T-cell (primary cell): ENCODE measurements around the gene AKAP12. TPM values are rescaled to one million over a fixed set of nuclear protein-coding genes. Genes with fewer than 3 reads are reported as not detected.

Experiments used
- ATAC-seq, 4 experiments: fragments of 200-7000 bp in 3 of 4; fragments of 150-1000 bp in 1 of 4; cut with Tn5 transposase; replicated peaks in 1 of 4; 1 replicate in 3 of 4; 2 replicates in 1 of 4; pipeline ENCODE4 v1.10.0; 2021; ENCODE audit warnings: moderate library complexity in 3 of 4, mild to moderate bottlenecking in 2 of 4, moderate number of reproducible peaks in 1 of 4
- CTCF ChIA-PET, 2 donors: fragments of 300-600 bp; sonication (Branson Sonifier 250); formaldehyde crosslinking; loops; one replicate each; lab custom pipeline; 2022; ENCODE audit warnings: antibody characterized with exemption in 2 of 2; lab: Charles Lee
- POLR2A ChIA-PET, 2 donors: fragments of 300-600 bp; sonication (Branson Sonifier 250); formaldehyde crosslinking; loops; one replicate each; lab custom pipeline; 2022; ENCODE audit warnings: antibody characterized with exemption in 2 of 2; lab: Charles Lee
- DNase-seq, 35 experiments: peaks; one replicate each; pipeline versions ENCODE4 v3.0.0 to v3.0.0-alpha.2; 2013 to 2023
- H3K27ac ChIP-seq: one replicate; pipeline ENCODE4 v1.5.1; 2013; ENCODE audit warnings: low read length
- H3K27me3 ChIP-seq, 2 experiments: replicated peaks in 1 of 2; 1 replicate in 1 of 2; 2 replicates in 1 of 2; pipeline versions ENCODE4 v1.6.1 to v1.7.0; 2013; ENCODE audit warnings: low read length in 1 of 2, mixed read lengths in 1 of 2; ENCODE audit not compliant: control insufficient read depth in 2 of 2, insufficient read depth in 2 of 2; ENCODE audit errors: extremely low read depth in 1 of 2
- H3K36me3 ChIP-seq, 2 donors: 1 replicate in 1 of 2; 2 replicates in 1 of 2; pipeline versions ENCODE4 v1.6.1 to v1.7.0; 2013; ENCODE audit warnings: low read length in 1 of 2; ENCODE audit not compliant: control insufficient read depth in 2 of 2, insufficient read depth in 1 of 2; ENCODE audit errors: extremely low read depth in 1 of 2
- H3K4me1 ChIP-seq, 2 experiments: 1 replicate in 1 of 2; 2 replicates in 1 of 2; pipeline versions ENCODE4 v1.6.1 to v1.7.0; 2013; ENCODE audit warnings: low read length in 2 of 2, mixed read lengths in 1 of 2; ENCODE audit not compliant: insufficient read depth in 2 of 2, control insufficient read depth in 1 of 2; ENCODE audit errors: extremely low read depth in 1 of 2
- H3K4me3 ChIP-seq, 2 donors: 1 replicate in 1 of 2; 2 replicates in 1 of 2; pipeline versions ENCODE4 v1.5.1 to v1.7.0; 2013; ENCODE audit warnings: mild to moderate bottlenecking in 2 of 2, low read length in 1 of 2, moderate library complexity in 1 of 2; ENCODE audit not compliant: control insufficient read depth in 1 of 2; ENCODE audit errors: extremely low read depth in 1 of 2
- H3K9me3 ChIP-seq: 2 replicates; pipeline ENCODE4 v1.7.0; 2013
- H3K27ac Mint-ChIP-seq, 2 donors: one replicate each; pipeline ENCODE4 v1.8.0; 2020 to 2021; ENCODE audit warnings: mild to moderate bottlenecking in 2 of 2, mixed read lengths in 2 of 2
- H3K27me3 Mint-ChIP-seq, 2 donors: one replicate each; pipeline ENCODE4 v1.8.0; 2021 to 2022; ENCODE audit warnings: mixed read lengths in 2 of 2
- H3K36me3 Mint-ChIP-seq: one replicate; pipeline ENCODE4 v1.8.0; 2021; ENCODE audit warnings: mixed read lengths
- H3K4me1 Mint-ChIP-seq, 3 donors: one replicate each; pipeline ENCODE4 v1.8.0; 2020 to 2022; ENCODE audit warnings: mixed read lengths in 3 of 3, mild to moderate bottlenecking in 1 of 3
- H3K4me3 Mint-ChIP-seq, 3 donors: one replicate each; pipeline ENCODE4 v1.8.0; 2020 to 2022; ENCODE audit warnings: mild to moderate bottlenecking in 3 of 3, mixed read lengths in 3 of 3, moderate library complexity in 3 of 3
- H3K9me3 Mint-ChIP-seq, 3 donors: one replicate each; pipeline ENCODE4 v1.8.0; 2020 to 2022; ENCODE audit warnings: mixed read lengths in 3 of 3
- WGBS: methylation state at CpG from one replicate; pipeline ENCODE4 v1.1.5; 2013; ENCODE audit warnings: missing lambda C conversion rate; ENCODE audit not compliant: insufficient coverage; 5-methylcytosine and 5-hydroxymethylcytosine counted together
- total RNA-seq, 35 experiments: library from RNA in 6 of 35; stranded (reverse) in 6 of 35; fragments of 120-200 nt in 1 of 35; gene quantifications; one replicate each; pipeline versions ENCODE4 v1.2.1 to v1.2.4 and lab custom pipeline; 2013 to 2026

Gene AKAP12
- total RNA-seq (1 to 10 TPM in 3 of 5 donors, under 1 TPM in 2; 0.16 to 1.8 (median 1.2) TPM), total RNA-seq (lab: John Stamatoyannopoulos, UW) (0.74 to 14.4 (median 2.3) reads per million in 29 experiments)
- total RNA-seq (2013), result 0.37 TPM

DNA sequence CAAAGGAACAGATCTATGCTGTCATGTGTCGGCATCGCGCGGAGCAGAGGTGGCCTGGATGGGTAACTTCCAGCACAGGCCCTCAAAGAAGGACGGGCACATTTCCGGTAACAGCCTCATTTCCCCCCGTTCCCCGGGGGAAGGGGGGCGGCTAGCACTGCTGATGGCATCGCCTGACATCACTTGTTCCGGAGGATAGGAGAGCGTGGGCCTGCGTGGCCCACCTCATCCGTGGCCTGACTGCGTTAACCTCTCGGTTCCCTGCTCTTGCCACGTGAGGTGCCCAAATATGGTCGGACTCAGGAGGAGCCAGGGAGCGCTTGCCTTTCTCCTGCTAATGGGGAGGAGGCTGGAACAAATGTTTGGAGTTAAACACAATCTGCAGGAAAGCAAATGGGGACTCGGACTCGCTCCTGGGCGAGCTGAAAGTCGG is at the start of gene AKAP12:
AKAP12 (plus strand) TSS at position 365 of the 433 bp plus-strand sequence. CDS start 596 bp downstream, outside the sequence.
- H3K27ac Mint-ChIP-seq, result no peak within 1 kb of the TSS
- peaks cover 59 to 62% of the 10 kb centered on the region in 2 donors for H3K27me3 Mint-ChIP-seq
- H3K4me3 Mint-ChIP-seq, result peak within 1 kb of the TSS; percentile 65 to 72 (median 70)
- no peaks in the 10 kb centered on the region for H3K36me3 Mint-ChIP-seq
- DNase-seq (no peak), ATAC-seq (no peak)
- Histone ChIP-seq H3K4me1 (peaks cover 0 to 17% of the 10 kb centered on the region in 2 experiments), H3K27ac (no peak within 1 kb of the TSS), H3K4me3 (peak within 1 kb of the TSS in 1 of 2 donors; percentile 45), H3K36me3 (no peaks in the 10 kb centered on the region), H3K9me3 (no peaks in the 10 kb centered on the region), H3K27me3 (peaks cover 13 to 38% of the 10 kb centered on the region in 2 experiments)
- WGBS, result 27% methylated on average over 23 of the region's 23 CpGs
- H3K9me3 Mint-ChIP-seq, result no peaks in the 10 kb centered on the region
- ChIA-PET CTCF (no interaction called here), POLR2A (interaction anchor here in 1 of 2 donors (0.7 kb wide), 1 partner anchor 348 kb away, joined by 11 read pairs; no protein-coding TSS in a partner anchor)
- H3K4me1 Mint-ChIP-seq, result peaks cover 0 to 18% (median 14%) of the 10 kb centered on the region in 3 donors

DNA sequence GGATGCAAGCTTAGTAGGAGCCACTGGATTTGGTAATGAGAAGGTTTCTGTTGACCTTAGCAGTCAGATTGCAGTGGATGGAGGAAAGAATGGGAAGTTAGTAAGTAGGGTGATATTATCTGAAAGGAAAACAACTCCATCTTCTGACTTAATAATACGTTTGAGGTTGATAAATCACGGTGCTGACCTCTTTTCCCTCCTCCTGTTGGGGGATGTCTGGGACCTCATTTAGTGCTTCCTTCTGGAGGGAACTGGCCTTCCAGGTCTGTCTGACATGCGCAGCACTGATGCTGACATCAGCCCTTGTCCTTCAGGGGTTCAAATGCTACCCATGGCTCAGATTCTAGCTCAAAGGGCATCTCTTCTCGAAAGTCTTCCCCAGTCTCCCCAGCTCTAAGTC is 48.2 kb upstream of the AKAP12 start:
- Histone ChIP-seq H3K9me3 (no peaks in the 10 kb centered on the region), H3K4me3 (no peak overlapping the region), H3K27me3 (peaks cover 0 to 12% of the 10 kb centered on the region in 2 experiments), H3K4me1 (no peaks in the 10 kb centered on the region), H3K27ac (no peak overlapping the region), H3K36me3 (no peaks in the 10 kb centered on the region)
- no peaks in the 10 kb centered on the region for H3K9me3 Mint-ChIP-seq
- H3K27ac Mint-ChIP-seq, result no peak overlapping the region
- peaks cover 7 to 11% of the 10 kb centered on the region in 2 donors for H3K27me3 Mint-ChIP-seq
- CTCF ChIA-PET, result no interaction called here
- POLR2A ChIA-PET, result no interaction called here
- H3K4me1 Mint-ChIP-seq, result no peaks in the 10 kb centered on the region
- ATAC-seq (no peak), DNase-seq (no peak)
- WGBS, result 90% methylated on average over 1 of the region's 4 CpGs
- H3K4me3 Mint-ChIP-seq, result no peak overlapping the region
- H3K36me3 Mint-ChIP-seq, result no peaks in the 10 kb centered on the region

GRCh38 chr6:151196555-151196954 is 43.2 kb upstream of the AKAP12 start:
- ChIA-PET POLR2A (no interaction called here), CTCF (no interaction called here)

GRCh38 chr6:151197556-151197955 is 42.2 kb upstream of the AKAP12 start:
- ChIA-PET POLR2A (no interaction called here), CTCF (interaction anchor here in 1 of 2 donors (0.6 kb wide), 1 partner anchor 14 kb away, joined by 3 read pairs; no protein-coding TSS in a partner anchor)
- Mint-ChIP-seq H3K9me3 (no peaks in the 10 kb centered on the region), H3K27me3 (no peaks in the 10 kb centered on the region), H3K4me1 (no peaks in the 10 kb centered on the region), H3K27ac (no peak overlapping the region), H3K36me3 (no peaks in the 10 kb centered on the region), H3K4me3 (no peak overlapping the region)
- no peak for DNase-seq
- no peaks in the 10 kb centered on the region for H3K4me1 ChIP-seq
- ATAC-seq, result no peak
- no peak overlapping the region for H3K27ac ChIP-seq
- H3K27me3 ChIP-seq, result peaks cover 2 to 5% of the 10 kb centered on the region in 2 experiments
- H3K36me3 ChIP-seq, result no peaks in the 10 kb centered on the region
- H3K9me3 ChIP-seq, result no peaks in the 10 kb centered on the region
- no CpG with 5 or more reads among the region's 1 CpG for WGBS
- H3K4me3 ChIP-seq, result no peak overlapping the region

More at GRCh38 chr6:151196555-151196954, 43.2 kb upstream of the AKAP12 start:
- Histone ChIP-seq H3K27me3 (peaks cover 0 to 9% of the 10 kb centered on the region in 2 experiments), H3K4me3 (no peak overlapping the region), H3K9me3 (no peaks in the 10 kb centered on the region), H3K36me3 (no peaks in the 10 kb centered on the region), H3K4me1 (no peaks in the 10 kb centered on the region), H3K27ac (no peak overlapping the region)
- peaks cover under 1 to 2% of the 10 kb centered on the region in 2 donors for H3K27me3 Mint-ChIP-seq
- no peaks in the 10 kb centered on the region for H3K4me1 Mint-ChIP-seq
- 100% methylated on average over 1 of the region's 1 CpG for WGBS
- no peaks in the 10 kb centered on the region for H3K9me3 Mint-ChIP-seq
- ATAC-seq, result no peak
- H3K27ac Mint-ChIP-seq, result no peak overlapping the region
- no peak overlapping the region for H3K4me3 Mint-ChIP-seq
- H3K36me3 Mint-ChIP-seq, result no peaks in the 10 kb centered on the region
- DNase-seq, result no peak

DNA sequence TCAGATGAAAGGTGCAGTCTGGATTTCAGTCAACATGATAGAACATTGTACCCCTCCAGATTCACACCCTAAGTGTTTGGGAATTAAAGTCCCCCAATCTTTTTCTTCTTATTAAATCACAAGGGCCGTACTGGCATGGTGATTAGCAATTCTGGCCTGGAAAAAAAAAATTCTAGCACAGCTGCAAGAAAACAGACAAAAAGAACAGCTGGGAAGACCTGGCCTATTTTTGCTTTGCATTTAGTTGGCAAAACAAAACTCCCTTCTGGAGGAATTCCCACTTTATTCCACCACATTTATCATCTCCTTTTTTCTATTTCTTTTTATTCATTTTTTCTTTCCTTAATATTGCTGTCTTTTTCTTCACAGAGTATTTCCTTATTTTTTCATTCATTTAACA is 39.8 kb upstream of the AKAP12 start:
- CTCF ChIA-PET, result no interaction called here
- Histone ChIP-seq H3K9me3 (no peaks in the 10 kb centered on the region), H3K27ac (no peak overlapping the region), H3K4me1 (no peaks in the 10 kb centered on the region), H3K36me3 (no peaks in the 10 kb centered on the region), H3K27me3 (peaks cover 2% of the 10 kb centered on the region in 2 experiments), H3K4me3 (no peak overlapping the region)
- Mint-ChIP-seq H3K27ac (no peak overlapping the region), H3K9me3 (no peaks in the 10 kb centered on the region), H3K36me3 (no peaks in the 10 kb centered on the region), H3K4me1 (no peaks in the 10 kb centered on the region), H3K4me3 (no peak overlapping the region), H3K27me3 (no peaks in the 10 kb centered on the region)
- DNase-seq (no peak), ATAC-seq (no peak)
- no CpG with 5 or more reads among the region's 1 CpG for WGBS
- POLR2A ChIA-PET, result no interaction called here

DNA sequence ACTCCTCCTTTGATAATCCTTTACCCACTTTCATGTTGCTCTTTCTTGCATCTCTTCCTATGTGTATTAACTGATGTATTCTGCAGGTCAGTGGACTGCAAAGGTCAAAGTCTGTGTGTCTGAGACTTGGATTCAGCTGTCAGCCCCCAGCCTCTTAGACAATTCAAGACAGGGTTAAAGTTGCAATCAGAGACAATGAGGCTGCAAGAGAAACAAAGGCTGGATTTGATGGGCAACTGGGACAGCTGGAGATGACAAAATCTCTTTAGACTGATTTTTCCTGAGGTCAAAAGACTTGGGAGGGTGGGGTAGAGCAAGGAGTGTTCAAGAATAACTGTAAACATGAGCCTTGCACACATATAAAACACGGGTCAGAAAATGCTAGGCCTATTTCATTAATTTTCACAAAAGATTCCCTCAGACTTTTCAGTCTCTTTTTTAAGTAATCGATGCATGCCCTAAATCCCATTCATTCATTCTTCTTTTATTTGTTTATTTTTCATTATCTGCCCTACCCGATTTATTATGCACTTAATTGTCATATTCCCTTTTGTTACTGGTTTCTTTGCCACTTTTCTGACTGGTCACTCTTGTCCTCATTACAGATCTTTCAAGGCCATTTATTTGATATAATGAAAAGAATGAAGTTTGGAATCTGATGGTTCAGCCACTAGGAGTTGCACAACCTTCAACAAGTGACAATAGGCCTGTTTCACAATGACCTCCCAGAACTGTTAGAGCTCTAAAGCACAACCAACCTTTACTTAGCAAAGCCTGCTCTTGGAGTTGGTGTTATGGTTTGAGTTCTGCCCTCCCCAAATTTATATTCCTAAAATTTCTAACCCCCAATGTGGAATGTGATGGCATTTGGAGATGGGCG is 33.8 kb upstream of the AKAP12 start:
- Mint-ChIP-seq H3K36me3 (no peaks in the 10 kb centered on the region), H3K27me3 (peaks cover 17 to 24% of the 10 kb centered on the region in 2 donors), H3K4me3 (no peak overlapping the region), H3K4me1 (no peaks in the 10 kb centered on the region), H3K27ac (no peak overlapping the region), H3K9me3 (peaks cover 0 to 4% (median 2%) of the 10 kb centered on the region in 3 donors)
- Histone ChIP-seq H3K4me1 (no peaks in the 10 kb centered on the region), H3K27ac (no peak overlapping the region), H3K9me3 (no peaks in the 10 kb centered on the region), H3K4me3 (no peak overlapping the region), H3K36me3 (no peaks in the 10 kb centered on the region), H3K27me3 (peaks cover 2 to 9% of the 10 kb centered on the region in 2 experiments)
- ATAC-seq (no peak), DNase-seq (no peak)
- ChIA-PET CTCF (interaction anchor here in 1 of 2 donors (0.6 kb wide), 1 partner anchor 40 kb away, joined by 3 read pairs; no protein-coding TSS in a partner anchor), POLR2A (no interaction called here)
- no CpG with 5 or more reads among the region's 4 CpGs for WGBS
